Stimulated activated CD4-positive, alpha-beta T cell treated with anti-CD3 and anti-CD28 coated beads, Interleukin-1b, Interleukin-23, amount 100 ng/mL, for 1 hour (primary cell): ENCODE results near the gene GNPTG.
A peak's percentile ranks its signal among the peaks of the same experiment; 100 is the strongest.

Source experiments
- DNase-seq, 2 donors: peaks; one replicate each; pipeline ENCODE4 v3.0.0-alpha.2; 2020; ENCODE audit warnings: low read depth in 2 of 2

The GNPTG gene

DNA sequence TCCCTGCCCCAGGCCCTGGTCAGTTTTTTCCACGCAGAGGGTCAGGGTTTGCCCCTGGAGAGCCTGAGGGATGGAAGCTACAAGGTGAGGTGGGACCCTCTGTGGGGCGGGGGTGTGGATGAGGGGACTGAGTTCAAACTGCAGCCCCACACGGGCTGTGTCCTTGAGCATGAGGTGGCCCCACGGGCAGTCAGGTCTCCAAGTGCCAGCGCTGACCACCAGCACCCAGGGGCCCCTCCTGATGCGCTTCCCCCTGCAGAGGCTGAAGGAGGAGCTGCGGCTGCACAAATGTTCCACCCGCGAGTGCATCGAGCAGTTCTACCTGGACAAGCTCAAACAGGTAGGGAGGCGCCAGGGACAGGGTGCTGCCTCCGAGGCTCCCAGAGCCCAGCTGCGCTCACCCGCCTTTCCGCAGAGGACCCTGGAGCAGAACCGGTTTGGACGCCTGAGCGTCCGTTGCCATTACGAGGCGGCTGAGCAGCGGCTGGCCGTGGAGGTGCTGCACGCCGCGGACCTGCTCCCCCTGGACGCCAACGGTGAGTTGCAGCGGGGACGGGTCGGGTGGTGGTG is 4.4 kb upstream of the GNPTG start:
- DNase-seq, result no peak

DNA sequence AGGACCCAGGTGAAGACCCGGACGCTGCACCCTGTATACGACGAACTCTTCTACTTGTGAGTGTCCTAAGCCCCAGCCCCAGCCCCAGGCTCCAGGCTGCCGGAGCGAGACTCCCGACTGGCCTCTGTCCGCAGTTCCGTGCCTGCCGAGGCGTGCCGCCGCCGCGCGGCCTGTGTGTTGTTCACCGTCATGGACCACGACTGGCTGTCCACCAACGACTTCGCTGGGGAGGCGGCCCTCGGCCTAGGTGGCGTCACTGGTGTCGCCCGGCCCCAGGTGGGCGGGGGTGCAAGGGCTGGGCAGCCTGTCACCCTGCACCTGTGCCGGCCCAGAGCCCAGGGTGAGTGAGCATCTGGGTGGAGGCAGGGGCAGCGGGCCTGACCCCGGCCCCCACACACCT is 3.8 kb upstream of the GNPTG start:
- no peak for DNase-seq

DNA sequence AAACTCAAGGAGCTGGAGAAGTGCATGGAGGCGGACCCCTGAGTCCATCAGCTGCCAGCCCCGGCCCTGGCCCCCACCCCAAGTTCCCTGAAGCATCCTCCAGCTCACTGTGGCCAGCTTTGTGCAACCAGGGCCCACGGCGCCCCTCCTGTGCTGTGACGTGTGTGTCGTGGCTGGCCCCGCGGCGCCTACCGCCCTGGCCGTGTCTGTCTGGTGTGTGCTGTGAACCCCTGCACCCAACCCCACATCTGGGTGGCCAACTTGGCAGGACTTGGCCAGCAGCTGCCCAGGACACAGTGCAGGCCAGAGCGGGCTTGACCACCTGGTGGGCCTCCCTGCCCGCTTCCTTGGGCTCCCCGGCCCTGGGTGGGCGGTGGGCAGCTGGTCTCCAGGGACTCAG is 3.3 kb upstream of the GNPTG start:
- no peak for DNase-seq

DNA sequence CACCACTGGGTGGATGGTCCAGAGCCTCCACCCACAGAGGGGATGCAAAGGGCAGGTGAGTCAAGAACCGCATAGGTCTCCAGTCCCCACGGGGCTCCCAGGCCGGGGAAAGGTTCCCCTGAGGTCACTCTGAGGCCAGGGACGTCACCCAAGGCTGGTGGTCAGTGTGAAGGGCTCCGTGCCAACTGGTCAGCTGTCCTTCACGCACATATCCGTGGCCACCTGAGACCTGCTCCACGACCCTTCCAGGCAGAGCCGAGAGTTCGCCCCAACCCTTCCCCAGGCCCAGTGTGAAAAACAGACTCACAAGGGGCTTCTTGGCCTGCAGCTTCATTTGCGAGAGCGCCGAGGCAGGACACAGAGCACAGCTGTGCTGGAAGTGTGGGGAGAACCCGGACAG is 2.8 kb upstream of the GNPTG start:
- no peak for DNase-seq

DNA sequence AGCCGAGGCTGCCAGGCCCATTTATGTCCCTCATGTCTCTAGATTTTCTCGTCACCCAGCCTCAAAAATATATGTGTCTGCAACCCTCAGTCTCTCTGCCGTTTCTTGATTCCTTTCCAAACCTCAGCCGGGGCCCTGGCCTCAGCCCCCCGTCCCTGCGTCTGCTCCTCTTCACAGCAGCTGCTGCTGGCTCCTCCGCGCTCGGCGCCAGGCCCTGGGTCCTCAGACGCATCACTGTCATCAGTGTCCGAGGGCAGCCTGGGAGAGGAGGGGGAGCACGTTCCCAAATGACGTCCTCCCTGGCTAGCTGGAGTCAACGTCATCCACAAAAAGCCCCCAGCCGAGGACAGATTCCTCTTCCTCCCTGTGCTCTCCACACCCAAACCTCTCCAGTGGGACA is 2.4 kb upstream of the GNPTG start:
- no peak for DNase-seq

DNA sequence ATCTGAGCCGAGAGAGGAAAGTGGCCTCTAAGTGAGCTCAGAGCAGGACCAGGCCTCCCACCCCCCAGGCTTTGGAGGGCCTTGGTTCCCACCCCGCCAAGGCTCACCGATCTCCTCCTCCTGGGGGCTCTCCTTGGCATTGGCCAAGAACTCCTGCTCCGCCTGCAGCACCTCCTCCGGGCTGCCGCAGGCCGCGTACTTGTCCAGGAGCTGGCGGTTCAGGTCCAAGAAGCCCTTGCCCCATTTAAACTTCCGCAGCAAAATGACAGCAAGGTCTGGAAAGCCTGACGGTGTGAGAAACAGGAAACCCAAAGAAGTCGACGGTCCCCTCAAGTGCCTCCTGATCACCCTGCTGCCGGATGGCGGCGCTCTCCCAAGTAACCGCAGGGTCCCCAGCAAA is 1.8 kb upstream of the GNPTG start:
- no peak for DNase-seq

DNA sequence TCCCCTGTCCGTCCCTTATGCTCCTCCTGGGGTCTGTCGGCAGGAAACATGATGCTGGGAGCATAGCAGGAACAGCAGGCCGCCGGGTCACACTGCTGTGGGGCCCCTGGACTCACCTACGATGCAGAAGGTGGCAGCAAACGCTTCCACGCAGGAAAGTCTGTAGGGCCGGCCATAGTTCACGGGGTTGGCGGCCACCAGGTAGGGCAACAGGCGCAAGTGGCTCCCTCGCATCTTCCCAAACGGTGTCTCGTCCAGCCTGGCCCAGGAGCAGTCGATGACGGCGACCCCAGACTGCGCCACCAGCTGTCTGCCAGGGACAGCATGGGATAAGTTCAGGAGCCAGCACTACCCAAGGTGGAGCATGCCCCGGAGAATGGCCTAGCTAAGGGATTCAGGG is 1.0 kb upstream of the GNPTG start:
- DNase-seq, result no peak

DNA sequence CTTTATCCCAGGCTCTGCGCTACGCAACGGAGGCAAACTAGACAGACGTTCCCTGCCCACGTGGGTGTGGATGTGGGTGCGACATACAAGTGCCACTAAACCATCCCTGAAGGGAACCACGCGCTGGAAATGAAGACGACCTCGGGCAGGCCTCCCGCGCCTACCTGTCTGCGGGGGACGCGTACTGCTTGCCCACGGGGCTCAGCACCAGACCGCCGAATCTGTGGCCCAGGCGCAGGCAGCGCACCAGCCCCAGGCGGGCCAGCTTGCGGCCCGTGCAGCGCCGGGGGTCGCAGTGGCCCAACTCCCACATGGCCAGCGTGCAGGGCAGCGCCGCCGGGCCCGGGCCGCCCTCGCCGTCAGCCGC is 533 bp upstream of the GNPTG start:
- DNase-seq, result no peak

DNA sequence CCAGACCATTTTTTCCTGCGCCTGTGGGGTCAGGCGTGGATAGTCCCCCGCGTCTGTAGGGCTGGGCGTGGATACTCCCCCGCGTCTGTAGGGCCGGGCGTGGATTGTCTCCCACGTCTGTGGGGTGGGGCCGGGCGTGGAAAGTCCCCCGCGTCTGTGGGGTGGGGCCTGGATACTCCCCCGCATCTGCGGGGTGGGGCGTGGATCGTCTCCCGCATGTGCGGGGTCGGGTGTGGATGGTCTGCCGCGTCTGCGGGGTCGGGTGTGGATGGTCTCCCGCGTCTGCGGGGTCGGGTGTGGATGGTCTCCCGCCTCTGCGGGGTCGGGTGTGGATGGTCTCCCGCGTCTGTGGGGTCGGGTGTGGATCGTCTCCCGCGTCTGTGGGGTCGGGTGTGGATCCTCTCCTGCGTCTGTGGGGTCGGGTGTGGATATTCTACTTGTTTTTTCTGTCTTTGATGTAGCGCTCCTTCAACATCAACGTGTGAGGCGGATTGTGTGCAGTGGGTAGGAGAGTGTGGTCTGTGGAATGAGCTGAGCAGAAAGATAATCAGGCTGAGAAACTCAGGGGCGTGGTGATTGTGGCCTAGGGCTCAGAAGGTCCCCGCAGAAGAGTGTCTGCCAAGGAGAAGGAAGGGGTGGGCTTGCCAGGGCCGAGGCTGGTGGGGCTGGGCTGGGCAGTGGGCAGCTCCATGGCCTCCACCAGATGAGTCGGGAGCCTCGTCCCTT is 3.2 kb downstream of the GNPTG start:
- DNase-seq, result no peak

DNA sequence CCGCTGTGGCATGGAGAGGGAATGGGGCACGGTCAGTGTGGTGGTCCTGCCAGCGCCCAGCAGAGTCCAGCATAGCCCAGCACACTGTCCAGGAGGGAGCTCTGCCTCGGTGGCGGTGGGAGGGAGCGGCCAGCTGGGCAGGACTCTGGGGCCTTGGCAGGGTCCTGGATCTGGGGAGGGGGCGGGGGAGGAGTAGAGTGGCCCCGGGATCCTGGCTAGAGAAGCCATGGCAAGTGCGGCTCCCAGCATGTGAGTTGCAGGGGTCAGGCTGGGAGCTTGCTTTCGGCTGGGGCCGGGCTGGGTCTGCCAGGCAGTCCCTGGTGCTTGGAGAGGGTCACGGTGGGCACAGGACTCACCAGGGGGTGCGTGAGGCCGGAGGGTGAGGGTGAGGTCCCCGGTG is 3.9 kb downstream of the GNPTG start:
- DNase-seq, result no peak

DNA sequence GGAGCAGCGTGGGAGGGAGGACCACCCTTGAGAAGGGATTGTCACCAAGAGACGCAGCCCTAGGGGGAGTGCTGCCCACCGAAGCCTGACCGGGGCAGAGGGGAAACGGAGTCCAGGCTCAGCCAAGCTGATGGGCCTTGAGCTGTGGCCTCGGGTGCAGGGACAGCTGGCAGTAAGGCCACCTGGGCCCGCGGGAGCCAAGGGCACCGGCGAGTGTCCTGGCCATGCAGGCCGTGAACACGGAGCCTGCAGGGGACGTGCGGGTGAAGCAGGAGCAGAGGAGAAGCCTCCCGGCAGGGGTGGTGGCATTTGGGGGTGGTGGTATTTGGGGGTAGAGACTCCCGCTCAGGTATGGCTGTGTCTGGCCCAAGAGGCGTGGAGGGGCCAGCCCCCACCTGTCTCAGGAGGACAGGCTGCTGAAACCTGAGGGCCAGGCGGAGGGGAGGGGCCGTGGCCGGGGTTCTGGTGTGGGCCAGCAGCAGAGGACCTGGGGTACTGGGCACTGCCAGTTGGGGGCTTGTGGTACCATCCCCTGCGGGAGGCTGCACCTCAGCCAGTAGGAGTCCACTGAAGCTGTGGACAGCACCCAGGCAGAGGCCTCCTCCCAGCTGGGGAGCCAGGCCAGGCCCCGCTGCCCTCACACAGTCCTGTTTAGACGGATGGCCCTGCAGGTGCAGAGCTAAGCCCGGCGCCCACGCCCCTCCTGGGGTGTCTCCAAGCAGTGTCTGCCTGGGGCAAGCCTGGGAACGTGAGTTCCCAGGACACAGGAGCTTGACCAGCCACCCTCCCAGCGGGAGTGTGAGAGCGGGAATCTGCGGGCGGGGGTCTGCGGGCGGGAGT is 4.5 kb downstream of the GNPTG start:
- DNase-seq, result no peak

DNA sequence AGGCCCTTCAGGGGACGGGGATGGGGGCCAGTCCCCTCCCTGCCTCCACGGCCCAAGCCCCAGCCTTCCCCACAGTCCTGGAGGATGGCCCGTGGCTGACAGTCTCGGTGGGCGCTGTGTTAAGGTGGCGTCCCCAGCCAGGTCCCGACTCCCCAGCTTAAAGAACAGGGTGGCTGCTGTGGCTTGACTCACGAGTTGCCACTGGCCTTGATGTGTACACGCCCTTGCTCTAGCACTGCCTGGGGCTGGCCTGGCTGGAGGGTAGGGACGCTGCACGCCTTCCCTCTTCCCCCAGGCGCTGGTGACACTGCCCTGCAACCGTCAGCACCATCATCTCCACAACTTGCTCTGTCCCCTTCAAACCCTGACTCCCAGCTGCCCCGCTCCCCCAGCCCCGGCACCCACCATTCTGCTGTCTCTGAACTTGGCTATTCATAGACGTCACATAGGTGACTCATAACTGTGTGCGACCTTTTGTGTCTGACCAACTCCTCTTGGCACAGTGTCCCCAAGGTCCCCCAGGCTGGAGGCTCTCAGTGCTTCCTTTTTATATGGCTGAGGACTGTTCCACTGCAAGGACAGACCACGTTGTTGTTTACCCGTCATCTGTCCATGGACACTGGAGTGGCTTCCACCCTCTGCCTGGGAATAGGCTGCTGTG is 6.3 kb downstream of the GNPTG start:
- DNase-seq, result no peak

DNA sequence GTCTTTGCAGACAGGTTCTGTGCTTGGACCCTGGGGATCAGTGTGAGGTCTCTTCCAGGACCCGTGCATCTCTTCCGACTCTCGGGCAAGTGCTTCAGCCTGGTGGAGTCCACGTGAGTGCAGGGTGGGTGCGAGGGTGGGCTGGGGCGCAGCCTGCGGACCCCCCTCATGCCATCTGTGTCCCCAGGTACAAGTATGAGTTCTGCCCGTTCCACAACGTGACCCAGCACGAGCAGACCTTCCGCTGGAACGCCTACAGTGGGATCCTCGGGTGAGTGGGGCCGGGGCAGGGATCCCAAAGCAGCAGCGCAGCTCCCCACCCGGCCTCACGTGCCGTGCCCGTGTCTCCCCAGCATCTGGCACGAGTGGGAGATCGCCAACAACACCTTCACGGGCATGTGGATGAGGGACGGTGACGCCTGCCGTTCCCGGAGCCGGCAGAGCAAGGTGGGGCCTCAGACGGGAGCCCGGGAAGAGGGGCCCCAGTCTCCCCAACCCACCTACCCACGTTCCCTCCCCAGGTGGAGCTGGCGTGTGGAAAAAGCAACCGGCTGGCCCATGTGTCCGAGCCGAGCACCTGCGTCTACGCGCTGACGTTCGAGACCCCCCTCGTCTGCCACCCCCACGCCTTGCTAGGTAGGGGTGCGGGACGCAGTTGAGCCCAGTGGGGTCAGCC is 10.1 kb downstream of the GNPTG start:
- DNase-seq, result no peak

DNA sequence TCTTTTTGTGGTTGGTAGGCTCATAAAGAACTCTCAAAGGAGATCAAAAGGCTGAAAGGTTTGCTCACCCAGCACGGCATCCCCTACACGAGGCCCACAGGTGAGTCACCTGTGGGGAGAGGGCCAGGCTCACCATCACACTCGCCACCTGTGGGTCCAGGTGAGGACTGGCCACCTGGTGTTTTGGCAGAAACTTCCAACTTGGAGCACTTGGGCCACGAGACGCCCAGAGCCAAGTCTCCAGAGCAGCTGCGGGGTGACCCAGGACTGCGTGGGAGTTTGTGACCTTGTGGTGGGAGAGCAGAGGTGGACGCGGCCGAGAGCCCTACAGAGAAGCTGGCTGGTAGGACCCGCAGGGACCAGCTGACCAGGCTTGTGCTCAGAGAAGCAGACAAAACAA is 11.1 kb downstream of the GNPTG start:
- DNase-seq, result no peak

DNA sequence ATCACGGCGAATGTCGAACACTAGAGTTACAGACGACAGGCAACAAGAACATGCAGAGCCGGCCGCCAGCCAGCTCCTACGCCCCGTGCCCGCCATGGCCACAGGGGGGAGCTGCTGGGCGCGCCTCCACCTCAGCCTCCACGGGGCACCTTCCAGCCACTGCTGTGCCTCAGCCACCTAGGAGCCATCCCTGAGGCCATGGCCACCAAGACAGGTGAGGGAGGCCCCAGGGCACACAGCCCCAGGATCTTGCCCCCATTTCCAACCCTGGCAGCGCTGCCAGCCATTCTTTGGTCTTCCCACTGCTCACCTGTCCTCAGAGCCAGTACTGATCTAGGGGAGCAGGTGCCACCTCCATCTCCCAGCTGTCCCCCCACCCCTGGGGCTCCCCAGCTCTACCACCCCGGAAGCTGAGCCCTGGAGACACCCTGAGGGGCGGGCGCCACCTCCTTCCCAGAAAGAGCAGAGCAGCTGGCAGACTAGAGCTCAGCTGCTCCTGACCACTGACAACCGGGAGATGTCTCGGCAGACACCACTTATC is 11.8 kb downstream of the GNPTG start:
- DNase-seq, result peak; percentile 41 to 61

DNA sequence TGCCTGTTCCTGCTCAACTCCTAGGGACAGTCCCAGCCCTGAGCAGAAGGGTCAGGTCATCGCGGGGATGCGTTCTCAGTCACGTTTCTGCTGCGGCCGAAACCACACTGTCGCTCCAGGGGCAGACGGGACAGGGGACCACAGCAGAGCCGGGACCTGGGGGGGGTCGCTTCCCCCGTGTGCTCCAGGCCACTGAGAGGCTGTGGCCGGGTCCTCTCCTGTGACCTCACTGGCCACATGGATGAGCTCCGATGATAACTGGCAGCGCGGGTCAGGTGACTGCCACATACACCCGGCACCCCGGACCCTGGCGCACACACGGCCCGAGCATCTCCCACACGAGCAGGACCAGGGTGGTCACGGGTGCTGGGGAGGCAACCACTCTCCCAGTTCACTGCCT is 12.8 kb downstream of the GNPTG start:
- no peak for DNase-seq

DNA sequence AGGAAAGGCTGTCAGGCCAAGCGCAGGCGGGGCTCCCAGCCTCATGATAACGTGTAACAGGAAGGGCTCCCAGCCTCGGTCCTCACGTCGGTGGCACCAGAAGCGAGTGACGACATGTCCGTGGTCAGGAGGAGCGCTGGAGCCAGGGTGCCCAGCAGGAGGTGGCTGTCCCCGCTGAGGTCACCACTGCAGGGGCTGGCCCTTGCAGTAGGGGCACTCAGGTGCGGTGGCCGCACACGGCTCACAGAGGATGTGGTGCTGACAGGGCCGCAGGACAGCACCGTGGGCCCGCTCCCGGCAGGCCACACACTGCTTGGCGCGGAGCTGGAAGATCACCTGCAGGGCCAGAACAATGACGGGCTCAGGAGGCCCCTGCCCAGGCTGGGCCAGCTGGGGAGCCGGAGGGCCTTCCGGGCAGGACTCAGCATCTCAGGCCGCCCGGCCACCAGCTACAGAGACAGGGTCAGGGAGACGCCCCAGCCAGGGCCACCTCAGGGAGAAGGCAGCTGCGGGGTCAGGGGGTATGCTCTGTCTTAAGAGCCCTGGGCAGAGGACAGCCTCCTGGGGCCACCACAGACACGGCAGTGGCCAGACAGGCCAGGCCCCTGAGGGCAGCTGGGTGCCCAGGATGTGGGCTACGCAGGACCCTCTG is 14.5 kb downstream of the GNPTG start:
- no peak for DNase-seq

DNA sequence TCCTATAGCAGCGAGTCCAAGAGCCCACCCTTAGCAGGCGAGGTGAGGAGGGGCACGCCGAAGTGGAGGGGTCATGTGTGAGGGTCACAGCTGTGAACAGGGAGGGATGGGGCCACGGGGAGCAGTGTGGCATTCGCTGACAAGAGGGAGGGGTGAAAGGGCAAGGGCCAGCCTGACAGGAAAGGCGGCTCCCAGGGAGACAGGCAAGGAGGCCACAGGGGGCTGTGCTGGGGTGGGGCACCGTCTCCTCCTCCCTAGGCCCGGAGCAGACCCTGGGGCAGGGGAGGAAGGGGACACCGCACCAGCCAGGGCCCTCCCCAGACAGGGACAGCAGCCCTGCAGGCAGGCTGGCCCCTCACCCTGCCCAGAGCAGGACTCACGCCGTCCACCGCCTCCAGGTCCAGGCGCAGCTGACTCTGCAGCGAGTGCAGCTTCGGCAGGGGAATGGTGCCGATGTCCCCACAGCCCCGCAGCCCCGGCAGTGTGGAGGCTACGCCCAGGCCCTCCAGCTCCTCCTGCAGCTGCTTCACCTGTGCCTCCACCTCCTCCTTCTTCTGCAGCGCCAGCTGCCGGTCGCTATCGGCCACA is 15.1 kb downstream of the GNPTG start:
- no peak for DNase-seq

DNA sequence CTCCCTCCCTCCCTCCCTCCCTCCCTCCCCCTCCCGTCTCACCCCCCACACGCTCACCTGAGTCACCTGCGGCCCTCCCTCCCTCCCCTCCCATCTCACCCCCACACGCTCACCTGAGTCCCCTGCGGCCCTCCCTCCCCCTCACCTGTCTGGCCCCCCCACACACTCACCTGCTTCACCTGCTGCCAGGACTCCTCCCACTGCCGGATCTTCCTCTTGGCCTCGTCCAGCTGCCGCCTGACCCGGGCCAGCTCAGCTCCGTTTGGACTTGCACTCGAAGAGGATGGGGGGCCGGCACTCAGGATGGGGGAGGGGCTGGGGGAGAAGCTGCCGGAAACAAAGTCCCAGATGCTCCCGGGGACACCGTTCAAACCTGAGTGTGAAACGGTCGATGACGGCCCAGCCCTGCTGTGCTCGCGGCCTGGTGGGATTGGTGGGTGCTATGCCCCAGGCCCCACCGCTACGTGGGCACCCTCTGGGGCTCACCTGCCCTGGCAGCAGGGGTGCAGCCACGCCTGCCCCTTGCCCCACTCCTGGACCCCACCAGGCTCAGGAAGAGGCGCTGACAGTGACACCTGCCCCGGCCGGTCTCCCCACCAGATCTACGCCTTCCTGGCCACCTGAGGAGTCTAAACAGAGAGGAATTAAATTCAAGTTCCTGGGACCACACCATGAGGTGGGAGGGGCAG is 15.9 kb downstream of the GNPTG start:
- DNase-seq, result no peak
